MG63 (cell line): ENCODE measurements around the gene NPIPA5. TPM values are rescaled to one million over a fixed set of nuclear protein-coding genes. Genes with fewer than 3 reads are reported as not detected.
"Not testable (repeated sequence)": the region's sequence is repeated elsewhere in the genome, so short reads cannot be mapped to it uniquely, and the experiment has no call there.

Source experiments
- DNase-seq: peaks from one replicate; pipeline ENCODE4 v3.0.0-alpha.2; 2020
- H3K27me3 ChIP-seq: fragments of 250-450 bp; sonication (Bioruptor Pico); 2 replicates; pipeline ENCODE4 v1.5.1; 2020; ENCODE audit warnings: mild to moderate bottlenecking, moderate library complexity
- H3K36me3 ChIP-seq: fragments of 250-450 bp; sonication (Bioruptor Pico); 2 replicates; pipeline ENCODE4 v1.5.1; 2020; ENCODE audit warnings: mild to moderate bottlenecking, moderate library complexity
- H3K4me3 ChIP-seq: fragments of 250-450 bp; sonication (Bioruptor Pico); 2 replicates; pipeline ENCODE4 v1.5.1; 2020; ENCODE audit warnings: mild to moderate bottlenecking, moderate library complexity
- H3K9me3 ChIP-seq: fragments of 250-450 bp; sonication (Bioruptor Pico); 2 replicates; pipeline ENCODE4 v1.5.1; 2020; ENCODE audit warnings: mild to moderate bottlenecking, moderate library complexity
- total RNA-seq: library from RNA; depleted of rRNA; stranded (reverse); fragments of >200 nt; shearing (Covaris generic); gene quantifications from 2 replicates; pipeline ENCODE4 v1.2.3, GENCODE V29; 2014; ENCODE audit warnings: low replicate concordance; rRNA removed

NPIPA5 gene
- total RNA-seq, 1 experiment from 2014 or later = 16.7 TPM

DNA sequence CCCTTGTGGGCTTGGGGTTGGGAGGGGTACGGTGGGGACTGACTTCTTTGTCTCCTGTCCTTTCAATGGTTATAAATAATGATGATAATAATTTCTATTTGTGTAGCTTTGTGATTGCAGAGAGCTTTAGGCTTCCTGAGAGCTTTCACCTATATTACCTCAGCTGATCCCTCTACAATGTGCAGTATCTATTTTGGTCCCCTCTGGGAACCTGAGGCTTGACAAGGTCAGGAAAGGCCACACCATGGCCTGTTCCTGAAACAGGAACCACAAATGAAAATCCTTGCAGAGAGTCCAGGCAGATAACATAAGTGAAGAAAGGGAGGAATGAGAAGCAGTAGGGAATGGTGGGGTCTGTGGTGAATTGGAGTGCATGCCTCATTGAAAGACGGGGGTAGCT is 42.5 kb downstream of the NPIPA5 start:
- not testable (repeated sequence) for H3K36me3 ChIP-seq, H3K4me3 ChIP-seq, DNase-seq, H3K27me3 ChIP-seq, H3K9me3 ChIP-seq

DNA sequence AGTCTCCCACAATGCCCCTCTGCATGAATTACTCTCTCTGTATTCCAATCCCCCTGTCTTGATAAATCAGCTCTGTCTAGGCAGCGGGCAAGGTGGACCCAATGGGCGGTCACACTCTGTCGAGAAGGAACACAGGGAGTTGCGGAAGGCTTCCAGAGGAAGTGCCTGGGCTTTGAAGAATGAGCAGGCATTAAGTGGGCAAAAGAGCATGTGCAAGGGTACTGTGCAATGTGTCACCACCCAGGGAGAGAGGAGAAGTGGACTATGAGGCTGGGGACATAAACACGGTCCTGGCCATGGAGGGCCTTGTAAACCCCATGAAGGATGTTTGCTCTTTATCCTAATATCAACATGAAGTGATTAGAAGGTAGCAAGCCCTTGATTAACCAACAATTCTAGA is 44.1 kb downstream of the NPIPA5 start:
- not testable (repeated sequence) for H3K4me3 ChIP-seq, H3K27me3 ChIP-seq, H3K9me3 ChIP-seq, H3K36me3 ChIP-seq, DNase-seq

DNA sequence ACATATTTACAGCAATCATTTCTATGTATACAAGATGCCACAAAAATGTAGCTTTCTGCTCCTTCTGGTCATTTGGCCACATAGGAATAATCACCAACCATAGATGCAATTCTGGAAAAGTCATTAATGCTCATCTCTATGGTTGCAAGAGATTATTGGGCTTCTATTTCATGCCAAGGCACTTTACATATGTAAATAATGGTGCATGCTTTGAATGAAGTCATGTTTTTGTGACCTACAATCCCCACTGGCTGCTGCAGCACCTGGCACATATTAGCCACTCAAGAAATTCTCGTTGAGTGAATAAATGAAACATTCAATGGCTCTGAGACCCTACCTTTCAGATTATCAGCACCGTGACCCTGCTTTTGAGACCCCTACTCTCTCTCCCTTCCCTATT is 47.1 kb downstream of the NPIPA5 start:
- H3K36me3 ChIP-seq, H3K9me3 ChIP-seq, DNase-seq, H3K4me3 ChIP-seq, H3K27me3 ChIP-seq: not testable (repeated sequence)

DNA sequence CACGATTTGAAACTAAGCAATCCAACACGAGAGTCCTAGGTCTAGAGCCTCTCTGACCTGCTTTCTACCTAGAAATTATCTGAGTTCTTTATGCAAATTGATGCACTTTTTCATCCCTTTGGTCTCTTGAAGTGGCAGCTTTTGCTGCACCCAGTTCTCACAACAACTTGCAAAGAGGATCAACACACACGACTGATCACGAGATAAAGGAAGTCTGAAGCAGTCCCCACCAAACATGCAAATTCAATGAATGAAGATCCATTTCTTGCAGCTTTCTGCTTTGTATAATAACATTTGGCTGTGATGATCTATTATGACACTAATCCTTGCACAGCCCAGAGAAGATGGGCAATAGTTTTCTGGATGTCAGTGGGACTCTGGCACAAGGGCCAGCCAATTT is 53.1 kb downstream of the NPIPA5 start:
- DNase-seq, H3K9me3 ChIP-seq, H3K36me3 ChIP-seq, H3K27me3 ChIP-seq, H3K4me3 ChIP-seq: not testable (repeated sequence)

DNA sequence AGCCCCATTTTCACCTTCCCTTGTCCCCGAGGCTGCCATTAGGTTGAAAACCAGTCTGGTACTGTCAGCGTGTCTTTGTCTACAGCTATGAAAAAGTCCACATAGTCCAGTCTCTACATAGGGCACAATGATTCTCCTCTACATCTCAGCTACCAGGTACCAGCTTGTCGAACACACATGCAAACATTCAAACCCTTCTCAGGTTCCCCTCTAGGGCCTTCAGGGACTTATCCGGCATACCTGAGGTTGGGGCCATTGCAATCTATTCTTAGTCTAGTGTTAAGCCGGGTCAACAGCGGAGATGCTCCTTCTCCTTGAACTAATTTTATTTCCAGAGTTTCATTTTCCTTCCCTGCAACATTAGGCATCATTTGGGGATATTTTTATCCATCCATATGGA is 54.7 kb downstream of the NPIPA5 start:
- H3K9me3 ChIP-seq, DNase-seq, H3K36me3 ChIP-seq, H3K4me3 ChIP-seq, H3K27me3 ChIP-seq: not testable (repeated sequence)

DNA sequence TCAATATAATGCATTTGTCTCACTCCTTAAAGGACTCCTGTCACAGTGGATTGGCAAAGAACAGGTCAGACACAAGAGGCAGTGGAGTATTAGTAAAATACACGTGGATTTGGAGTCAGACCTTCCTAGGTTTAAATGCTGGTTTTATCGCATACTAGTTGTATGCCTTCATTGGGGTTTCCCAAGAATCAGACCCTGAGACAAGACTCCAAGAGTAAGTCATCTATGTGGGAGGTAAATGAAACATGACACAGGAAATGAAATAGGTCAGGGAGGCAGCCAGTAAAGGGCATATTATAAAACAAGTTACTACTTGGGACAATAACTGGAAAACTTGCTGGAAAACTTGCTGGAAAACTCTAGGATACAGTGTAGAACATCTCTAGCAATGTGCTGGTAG is 56.9 kb downstream of the NPIPA5 start:
- not testable (repeated sequence) for H3K4me3 ChIP-seq, DNase-seq

DNA sequence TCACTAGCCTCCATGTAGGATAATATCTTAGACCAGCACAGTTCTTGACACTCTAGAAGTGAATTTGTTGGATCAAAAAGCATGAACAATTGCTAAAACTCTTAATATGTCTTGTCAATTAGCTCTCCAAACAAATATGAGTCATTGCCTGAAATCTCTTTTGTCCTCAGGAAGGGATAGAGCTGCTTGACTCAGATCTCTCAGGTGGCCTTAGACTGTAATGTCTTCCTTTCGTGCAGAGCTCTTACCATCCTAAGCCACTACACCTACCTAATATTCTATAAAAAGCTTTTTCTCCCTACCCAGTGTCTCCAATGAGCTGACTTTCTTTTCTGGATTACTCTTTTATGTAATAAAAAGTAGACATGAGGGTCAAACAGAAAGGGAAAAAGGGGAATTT is 63.5 kb downstream of the NPIPA5 start:
- H3K9me3 ChIP-seq, H3K4me3 ChIP-seq, H3K27me3 ChIP-seq, H3K36me3 ChIP-seq, DNase-seq: not testable (repeated sequence)

More for the DNA sequence above, 56.9 kb downstream of the NPIPA5 start:
- H3K9me3 ChIP-seq, H3K27me3 ChIP-seq, H3K36me3 ChIP-seq: not testable (repeated sequence)

Other genes starting within 250 kb of the NPIPA5 start
- gene MPV17L, start 17.5 kb upstream of the NPIPA5 start, total RNA-seq = 0.59 and 1.3 TPM in 2 replicates
- 8.3 and 16.9 TPM in 2 replicates for gene BMERB1, start 56.3 kb upstream of the NPIPA5 start, total RNA-seq